Mammary epithelial cell (primary cell): Measurements from ENCODE around the gene TTC7B.

Experiments used
- EZH2 ChIP-seq: IDR thresholded peaks from 2 replicates; pipeline ENCODE4 v1.6.1; 2012; ENCODE audit warnings: low read length, inconsistent platforms, borderline replicate concordance
- TF ChIP-seq, protein P1 (sequence below), 2 donors: IDR thresholded peaks in 1 of 2; conservative IDR thresholded peaks in 1 of 2; 2 replicates each; pipeline ENCODE4 v1.5.1; 2011 to 2012; ENCODE audit warnings: inconsistent platforms in 2 of 2, low read length in 2 of 2, mild to moderate bottlenecking in 2 of 2, control low read depth in 1 of 2, low read depth in 1 of 2; ENCODE audit not compliant: insufficient read depth in 1 of 2; ENCODE audit errors: extremely low read depth in 1 of 2

DNA sequence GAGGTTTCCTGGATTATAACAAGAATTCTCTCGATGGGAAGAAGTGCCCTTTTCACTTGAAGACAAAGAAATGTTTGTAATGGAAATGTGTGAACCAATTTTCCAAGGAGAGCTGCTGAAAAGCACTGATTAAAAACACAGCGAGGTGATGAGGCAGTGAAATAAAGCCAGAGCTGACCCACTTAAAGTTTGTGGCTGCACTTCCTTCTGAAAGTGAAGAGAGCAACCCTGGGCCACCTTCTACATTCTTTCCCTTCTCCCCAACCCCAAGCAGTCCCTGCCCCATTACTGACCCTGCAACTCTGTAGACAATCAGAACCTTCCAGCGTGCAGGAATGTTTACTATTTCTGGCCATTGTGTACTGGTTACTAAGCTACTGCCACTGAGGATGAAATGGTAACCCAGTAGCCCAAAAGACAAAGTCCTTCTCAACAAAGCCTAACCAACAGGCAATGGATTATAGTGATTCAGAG is 173.9 kb downstream of the TTC7B start:
- TF ChIP-seq, protein P1, sequence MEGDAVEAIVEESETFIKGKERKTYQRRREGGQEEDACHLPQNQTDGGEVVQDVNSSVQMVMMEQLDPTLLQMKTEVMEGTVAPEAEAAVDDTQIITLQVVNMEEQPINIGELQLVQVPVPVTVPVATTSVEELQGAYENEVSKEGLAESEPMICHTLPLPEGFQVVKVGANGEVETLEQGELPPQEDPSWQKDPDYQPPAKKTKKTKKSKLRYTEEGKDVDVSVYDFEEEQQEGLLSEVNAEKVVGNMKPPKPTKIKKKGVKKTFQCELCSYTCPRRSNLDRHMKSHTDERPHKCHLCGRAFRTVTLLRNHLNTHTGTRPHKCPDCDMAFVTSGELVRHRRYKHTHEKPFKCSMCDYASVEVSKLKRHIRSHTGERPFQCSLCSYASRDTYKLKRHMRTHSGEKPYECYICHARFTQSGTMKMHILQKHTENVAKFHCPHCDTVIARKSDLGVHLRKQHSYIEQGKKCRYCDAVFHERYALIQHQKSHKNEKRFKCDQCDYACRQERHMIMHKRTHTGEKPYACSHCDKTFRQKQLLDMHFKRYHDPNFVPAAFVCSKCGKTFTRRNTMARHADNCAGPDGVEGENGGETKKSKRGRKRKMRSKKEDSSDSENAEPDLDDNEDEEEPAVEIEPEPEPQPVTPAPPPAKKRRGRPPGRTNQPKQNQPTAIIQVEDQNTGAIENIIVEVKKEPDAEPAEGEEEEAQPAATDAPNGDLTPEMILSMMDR (conservative IDR thresholded peaks at IDR 0.05 in 1 of 2, IDR thresholded peaks at IDR 0.05 in 1 of 2; ENCODE audit: extremely low read depth in 1 of 2, insufficient read depth in 1 of 2, low read depth in 1 of 2, low read length in 2 of 2), result no peak
- no peak for TF ChIP-seq EZH2
